HG02981 (cell line): Measurements from ENCODE around the gene INPP5A.
"Not testable (repeated sequence)": the region's sequence is repeated elsewhere in the genome, so short reads cannot be mapped to it uniquely, and the experiment has no call there.

ENCODE experiments used
- ATAC-seq: cut with Tn5 transposase; IDR thresholded peaks from one replicate; pipeline ENCODE4 v1.9.1; 2021; ENCODE audit warnings: mild to moderate bottlenecking, moderate library complexity; ENCODE audit not compliant: unreplicated experiment

The INPP5A gene

DNA sequence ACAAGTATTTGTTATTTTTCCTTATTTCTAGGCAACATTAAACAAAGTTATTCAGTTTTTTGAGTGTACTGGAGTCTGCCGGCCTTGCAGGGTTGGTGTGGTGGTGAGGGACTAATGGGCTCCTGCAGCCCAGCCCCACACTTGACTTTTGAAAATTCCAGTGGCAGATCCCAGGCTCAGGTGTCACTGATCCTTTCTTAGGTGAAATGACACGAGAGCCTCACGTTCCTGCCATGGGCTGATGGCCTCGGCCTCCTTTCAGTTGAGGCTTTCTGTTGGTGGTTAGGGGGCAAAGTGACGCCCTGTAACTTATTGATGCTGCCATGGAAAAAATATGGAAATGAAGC lies 130.4 kb downstream of the INPP5A start:
- no peak for ATAC-seq

DNA sequence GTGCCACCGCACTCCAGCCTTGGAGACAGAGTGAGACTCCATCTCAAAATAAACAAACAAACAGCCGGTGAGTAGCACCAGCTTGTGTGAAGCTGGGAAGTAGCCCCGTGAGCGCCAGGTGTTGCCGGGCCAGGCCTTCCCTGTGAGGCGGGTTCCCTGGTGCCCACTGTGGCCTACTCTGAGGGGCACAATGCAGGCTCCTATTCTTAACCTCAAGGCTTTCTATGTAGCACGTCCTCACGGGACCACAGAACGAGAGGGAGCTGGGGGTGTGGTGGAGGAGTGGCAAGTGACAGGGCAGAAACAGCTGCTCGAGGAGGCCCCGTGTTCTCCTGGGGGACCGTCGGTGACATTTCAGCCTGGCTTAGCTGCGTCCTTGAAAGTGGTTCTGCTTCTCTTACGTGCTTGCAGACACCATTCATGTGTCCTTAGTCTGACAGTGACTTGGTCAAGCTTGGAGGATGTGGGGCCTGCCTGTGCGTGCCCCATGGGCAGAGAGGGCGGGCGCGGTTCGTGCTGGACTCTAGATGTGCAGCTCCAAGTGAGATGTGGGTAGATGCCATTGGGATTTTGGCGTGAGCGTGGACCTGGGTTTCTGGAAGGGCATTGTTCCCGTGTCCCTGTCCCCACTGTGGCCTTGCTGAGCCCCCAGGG lies 131.7 kb downstream of the INPP5A start:
- no peak for ATAC-seq

DNA sequence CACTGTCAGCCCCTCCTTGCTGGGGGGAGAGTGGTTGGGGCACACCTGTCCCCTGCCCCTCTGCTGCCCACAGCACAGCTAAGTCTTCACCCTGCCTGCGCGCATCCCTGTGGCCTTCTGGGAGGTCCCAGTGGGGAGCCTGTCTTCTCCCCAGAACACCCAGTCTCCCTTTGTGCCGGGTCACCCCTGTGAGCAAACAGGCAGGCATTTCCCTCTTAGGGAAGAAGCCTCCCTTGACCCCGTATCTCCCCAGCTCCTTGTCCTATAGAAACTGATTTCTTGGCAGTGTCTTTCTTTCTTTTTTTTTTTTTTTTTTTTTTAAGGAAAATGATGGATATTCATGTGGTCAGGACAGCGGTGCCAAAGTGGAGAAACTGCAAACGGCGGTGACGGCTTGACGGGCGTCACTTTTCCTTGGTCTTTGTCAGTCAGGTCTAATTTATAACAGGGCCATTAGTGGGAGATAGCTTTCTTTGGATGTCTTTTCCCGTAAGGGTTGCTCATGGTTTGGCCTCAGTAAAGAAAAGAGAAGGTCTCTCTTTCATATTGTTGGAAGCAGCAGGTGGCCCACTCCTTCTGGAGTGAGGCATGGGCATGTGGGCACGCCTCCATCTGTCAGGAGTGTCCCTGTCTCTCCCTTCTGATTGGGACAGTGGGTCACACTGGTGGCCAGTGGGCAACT lies 133.1 kb downstream of the INPP5A start:
- no peak for ATAC-seq

DNA sequence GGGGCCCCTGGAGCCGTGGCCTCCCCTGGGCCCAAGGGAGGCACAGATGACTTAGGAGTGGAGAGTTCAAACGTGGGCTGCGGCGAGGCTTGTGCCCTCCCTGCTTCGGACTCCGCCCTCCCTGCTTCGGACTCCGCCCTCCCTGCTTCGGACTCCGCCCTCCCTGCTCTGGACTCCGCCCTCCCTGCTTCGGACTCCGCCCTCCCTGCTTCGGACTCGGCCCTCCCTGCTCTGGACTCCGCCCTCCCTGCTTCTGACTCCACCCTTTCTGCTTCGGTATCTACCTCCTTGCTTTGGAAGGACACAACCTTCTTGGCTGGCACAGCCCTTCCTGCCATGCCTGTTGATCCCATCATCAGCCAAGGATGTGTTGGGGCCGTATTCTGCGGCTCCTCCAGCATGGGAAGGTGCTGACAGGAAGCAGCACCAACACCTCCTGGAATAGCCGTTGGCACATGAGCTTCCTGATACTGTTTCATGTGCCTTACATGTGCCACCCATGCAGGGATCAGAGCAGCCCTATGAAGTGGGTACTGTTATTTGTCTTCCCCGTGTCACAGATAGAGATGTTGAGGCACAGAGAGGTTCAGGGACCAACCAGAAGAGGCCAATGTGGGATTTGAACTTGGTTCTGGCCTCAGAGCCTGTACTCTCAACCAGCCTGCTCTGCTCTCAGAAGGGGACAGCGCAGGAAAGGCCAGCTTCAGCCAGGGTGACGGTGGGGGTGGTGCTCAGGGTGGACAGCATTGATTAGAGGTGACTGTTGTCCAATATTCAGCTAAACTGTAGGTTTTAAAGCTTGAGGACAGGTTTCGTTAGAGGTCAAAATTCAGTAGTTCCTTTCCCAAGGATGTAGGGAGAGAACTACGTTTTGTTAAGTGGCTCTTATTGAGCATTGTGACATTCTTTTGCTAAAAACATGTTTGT lies 133.9 kb downstream of the INPP5A start:
- ATAC-seq: no peak

DNA sequence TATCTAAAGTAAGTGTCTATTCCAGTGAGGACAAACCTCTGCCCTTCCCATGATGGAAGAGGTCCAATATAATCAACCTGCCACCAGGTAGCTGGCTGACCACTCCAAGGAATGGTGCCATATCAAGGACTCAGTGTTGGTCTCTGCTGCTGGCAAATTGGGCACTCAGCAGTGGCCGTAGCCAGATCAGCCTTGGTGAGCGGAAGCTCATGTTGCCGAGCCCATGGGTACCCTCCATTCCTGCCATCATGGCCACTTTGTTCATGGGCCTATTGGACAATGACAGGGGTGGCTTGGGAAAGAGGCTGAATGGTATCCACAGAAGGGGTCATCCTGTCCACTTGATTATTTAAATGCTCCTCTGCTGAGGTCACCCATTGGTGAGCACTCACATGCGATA lies 136.2 kb downstream of the INPP5A start:
- not testable (repeated sequence) for ATAC-seq

DNA sequence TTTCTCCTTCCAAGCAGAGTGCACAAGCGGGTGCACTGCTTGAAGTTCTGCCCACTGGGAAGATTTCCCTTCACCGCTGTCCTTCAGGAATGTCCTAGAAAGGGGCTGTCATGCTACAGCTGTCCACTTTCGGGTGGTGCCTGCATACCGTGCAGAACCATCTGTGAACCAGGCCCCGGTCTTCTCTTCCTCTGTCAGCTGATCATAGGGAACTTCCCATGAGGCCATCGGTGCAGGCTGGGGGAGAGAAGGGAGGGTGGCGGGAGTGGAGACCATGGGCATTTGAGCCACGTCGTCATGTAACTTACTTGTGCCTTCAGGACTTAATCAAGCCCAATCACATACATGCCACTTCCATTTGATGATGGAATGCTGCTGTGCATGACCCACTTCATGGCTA lies 136.7 kb downstream of the INPP5A start:
- no peak for ATAC-seq

DNA sequence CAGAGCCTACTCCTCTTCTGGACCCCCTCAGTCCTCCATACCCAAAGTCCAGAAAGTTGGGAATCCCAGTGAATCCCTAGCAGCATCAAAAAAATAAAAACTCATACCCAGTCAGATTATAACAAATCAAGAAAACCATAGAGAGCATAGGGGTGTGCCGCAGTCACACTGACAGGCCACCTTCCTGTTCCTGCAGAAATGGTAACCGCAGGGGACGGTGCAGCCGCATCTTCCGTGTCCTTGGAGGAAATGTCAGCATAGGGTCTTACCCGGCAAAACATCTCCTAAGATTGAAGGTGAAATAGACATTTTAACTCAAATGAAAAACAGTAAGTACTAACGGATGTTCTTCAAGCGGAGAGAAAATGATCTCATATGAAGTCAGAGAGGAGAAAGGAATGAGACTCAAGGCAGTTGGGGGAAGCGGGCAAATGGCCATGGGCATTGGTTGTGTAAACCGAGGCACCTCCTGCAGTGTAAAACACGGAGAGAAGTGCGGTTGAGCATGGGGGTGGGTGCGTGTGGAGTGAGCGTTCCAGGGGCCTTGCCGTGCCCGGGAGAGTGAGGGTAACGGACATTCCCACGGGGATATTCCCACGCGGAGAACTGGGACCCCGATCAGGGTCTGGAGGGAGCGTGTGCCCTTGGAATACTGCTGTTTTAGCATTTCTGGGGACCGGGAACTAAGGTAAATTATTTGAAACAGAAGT lies 137.6 kb downstream of the INPP5A start:
- ATAC-seq: no peak

DNA sequence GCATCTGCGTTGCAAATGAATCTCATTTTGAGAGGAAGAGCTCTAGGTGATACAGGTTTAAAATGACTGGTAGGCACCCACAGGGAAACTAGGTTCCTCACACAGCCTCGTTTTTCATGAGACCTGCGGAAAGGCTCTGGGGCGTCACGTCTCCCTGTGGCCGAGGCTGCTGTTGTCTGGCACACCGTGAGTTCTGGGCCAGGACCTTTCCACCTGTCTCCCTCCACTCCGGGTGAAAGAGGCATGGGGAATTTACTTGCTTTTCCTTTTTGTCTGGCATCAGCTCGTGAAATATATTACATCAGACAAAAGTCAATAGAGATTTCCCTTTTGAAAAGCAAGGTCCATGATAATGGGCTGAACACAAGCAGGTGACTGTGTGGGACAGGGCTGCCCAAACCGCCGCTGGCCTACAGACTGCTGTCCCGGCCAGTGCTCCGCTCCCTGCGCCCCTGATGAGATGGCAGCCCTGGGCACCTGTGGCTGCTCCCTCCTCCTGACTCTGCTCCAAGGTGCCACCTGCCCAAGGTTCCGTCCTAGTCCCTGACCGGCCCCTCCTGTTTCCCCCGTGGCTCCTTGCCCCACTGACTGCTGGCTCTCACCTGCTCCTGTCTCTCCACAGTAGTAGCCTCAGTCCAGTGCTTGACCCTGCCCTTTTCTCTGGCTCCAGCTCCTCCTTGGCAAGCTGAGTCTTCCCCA lies 138.8 kb downstream of the INPP5A start:
- no peak for ATAC-seq

DNA sequence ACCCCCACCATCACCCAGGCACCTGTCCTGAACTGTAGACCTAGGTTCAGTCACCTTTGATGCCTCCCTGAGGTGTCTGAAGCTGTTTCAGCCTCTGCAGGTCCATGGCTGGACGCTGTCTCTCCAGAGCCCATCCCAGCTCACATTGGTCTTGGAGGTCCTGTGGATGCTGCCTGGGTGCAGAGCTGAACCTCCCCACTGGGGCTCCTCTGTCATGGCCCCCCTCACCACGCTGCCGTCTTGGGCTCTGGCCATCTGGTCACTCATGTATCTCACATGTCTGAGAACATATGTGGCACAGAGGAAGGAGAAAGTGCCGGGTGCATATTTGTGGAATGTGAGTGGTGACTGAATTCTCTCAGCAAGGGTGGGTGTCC lies 139.5 kb downstream of the INPP5A start:
- ATAC-seq: no peak

DNA sequence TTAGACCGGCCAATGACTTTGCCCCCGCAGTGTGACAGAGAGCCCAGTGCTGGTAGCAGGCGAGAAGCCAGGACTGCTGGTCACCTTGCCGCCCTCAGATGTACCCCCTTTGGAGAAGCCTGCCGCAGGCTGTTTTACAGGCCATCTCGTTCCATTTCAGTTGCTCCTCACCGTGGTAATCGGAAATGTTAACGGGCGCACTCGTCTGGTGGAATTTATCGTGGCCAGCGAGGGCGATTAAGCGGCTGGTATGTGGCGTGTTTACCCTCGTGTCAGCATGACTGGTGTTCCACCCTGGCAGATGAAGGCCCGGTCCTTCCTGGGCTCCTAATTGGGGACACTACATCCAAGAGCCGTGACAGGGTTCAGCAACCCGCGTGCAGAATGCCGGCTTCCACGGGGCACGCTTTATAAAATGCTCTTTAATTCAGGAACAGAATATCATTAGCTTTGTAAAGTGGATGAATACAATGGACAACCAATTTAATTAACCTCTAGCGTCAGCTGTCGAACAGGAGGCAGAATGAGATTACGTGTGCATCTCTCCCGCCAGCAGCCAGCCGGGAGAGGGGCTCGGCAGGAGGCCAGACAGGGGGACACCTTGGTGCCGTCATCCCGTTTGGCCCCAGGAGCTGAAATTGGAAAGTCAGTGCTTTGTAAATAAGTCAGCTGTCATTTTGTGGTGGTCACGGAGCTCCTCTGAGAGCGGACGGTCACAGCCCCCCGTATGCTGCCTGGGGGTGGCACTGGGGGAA lies 140.1 kb downstream of the INPP5A start:
- ATAC-seq: no peak

DNA sequence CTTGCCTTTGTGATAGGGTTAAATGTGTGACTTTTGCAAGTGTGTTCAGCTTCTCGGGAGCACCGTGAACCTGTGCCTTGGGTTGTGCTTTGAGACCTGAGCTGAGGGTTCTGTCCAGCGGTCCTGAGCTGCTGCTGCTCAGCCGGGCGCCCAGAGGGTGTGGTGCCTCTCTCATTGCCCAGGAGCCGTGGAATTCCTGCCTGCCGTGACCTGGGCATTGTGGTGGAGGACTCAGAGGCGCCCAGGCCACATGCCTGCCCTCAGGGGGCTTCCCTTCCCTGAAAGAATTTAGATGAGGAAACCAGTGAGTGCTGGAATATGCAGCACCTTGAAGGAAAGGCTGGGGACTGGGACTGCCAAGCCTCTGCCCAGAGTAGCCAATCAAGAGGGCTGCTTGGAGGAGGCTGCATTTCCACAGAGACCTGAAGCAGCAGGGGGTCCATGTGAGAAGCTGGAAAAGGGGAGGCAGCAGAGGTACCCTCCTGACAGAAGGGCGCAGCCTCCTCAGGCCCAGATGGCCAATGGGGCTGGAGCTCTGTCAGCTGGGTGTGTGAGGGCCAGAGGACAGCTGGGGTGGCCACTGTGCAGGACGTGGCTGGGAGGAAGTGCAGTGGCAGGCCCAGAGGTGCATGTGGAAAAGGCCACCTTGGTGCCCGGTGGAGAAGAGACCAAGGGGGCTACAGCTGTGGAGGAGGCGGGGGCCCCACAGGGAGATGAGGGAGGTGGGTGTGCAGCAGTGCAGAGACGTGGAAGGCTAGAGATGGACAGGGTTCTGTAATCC lies 141.0 kb downstream of the INPP5A start:
- ATAC-seq: no peak

DNA sequence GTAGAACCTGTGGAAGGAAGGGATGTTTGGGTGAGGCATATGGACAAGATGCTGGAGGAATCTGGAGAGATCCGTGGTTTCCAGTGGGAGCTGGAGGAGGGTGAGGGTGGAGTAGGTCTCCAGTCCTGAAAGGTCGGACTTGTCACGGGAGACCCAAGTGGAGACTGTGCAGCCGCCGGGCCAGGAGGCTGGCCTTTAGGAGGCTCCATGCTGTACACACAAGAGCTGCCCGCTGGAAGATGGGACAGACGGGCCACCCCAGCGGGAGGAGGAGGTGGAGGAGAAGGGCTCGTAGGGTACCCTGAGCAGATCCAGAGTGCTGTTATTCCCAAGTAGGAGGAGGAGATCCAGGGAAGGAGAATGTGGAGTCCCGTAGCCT lies 141.6 kb downstream of the INPP5A start:
- ATAC-seq: no peak

DNA sequence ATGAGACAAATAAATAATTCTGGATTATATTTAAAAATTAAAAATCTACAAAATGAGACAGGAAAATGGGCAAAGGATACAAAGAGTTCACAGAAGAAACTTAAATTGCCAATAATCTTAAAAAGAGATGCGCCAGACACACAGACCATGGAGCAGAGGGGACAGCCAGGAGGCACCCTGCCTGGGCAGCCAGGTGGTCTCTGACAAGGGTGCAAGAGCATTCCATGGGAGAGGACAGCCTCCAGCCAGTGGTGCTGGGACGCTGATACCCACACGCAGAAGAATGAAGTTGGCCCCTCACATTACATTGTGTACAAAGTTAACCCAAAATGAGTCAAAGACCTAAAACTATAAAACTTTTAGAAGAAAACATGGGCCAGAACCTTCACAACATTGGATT lies 142.1 kb downstream of the INPP5A start:
- no peak for ATAC-seq

DNA sequence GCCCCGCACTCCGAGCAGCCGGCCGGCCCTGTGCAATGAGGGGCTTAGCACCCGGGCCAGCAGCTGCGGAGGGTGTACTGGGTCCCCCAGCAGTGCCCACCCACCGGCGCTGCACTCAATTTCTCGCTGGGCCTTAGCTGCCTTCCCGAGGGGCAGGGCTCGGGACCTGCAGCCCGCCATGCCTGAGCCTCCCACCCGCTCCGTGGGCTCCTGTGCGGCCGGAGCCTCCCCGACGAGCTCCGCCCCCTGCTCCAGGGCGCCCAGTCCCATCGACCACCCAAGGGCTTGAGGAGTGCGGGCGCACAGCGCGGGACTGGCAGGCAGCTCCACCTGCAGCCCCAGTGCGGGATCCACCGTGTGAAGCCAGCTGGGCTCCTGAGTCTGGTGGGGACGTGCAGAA lies 143.2 kb downstream of the INPP5A start:
- not testable (repeated sequence) for ATAC-seq

DNA sequence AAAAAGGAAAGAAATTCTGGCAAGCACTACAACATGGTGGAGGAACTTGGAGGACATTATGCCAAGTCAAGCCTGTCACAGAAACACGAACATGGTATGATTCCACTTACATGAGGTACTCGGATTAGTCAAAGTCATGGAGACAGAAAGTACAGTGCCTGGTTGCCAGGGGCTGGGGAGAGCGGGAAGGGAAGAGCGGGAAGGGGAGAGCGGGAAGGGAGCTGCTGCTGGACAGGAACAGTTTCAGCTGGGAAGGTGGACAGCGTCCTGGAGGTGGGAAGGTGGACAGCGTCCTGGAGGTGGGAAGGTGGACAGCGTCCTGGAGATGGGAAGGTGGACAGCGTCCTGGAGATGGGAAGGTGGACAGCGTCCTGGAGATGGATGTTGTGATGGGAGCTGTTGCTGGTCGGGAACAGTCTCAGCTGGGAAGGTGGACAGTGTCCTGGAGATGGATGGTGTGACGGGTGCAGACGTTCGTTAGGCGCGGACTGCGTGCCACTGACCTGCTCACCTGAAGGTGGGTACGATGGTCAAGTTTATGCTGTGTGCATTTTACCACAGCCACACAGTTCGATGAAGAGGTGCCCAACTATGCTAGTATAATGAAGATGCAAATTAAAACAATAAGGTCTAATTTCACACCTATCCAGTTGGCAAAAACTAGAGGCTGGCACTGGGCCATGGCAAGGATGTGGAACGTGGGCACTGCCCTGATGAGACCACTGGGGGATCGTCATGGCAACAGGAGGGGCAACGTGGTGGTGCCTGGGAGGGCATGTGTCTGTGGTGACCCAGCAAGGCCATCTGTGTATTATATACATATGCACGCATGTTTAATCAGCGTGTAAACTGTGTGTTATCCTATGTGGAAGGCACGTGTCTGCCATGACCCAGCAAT lies 144.5 kb downstream of the INPP5A start:
- ATAC-seq: no peak

DNA sequence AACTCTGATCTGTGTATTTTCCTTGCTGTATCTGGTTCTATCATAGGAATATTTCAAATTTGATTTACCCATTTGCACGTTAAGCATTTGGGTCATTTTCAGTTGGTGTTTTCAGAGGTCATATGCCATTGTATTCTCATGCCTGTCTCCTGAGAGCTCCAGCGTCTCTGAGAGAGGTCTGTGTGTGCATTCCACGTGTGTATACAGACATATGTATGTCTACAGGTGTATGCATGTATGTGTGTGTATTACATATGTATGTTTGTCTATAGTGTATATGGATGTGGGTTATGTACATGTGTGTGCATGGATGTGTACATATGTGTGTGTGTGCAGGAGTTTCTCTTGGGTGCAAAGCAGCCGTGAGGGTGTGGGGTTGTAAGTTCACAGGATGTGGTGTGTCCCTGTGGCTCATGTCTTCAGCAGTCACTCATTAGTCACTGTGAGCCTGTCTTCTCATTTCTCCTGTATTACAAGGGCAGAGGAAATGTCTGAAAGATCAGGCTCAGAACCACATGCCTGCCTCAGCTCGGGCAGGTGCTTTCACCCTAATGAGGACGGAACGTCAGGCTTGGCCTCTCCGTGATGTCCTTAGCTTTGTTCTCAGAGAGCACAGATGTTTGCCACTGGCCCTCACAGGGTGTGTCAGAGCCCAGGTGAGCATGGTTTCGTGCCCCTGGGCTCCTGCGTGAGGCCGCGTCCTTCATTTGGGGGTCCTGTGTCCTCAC lies 146.7 kb downstream of the INPP5A start:
- ATAC-seq: peak; percentile 86

DNA sequence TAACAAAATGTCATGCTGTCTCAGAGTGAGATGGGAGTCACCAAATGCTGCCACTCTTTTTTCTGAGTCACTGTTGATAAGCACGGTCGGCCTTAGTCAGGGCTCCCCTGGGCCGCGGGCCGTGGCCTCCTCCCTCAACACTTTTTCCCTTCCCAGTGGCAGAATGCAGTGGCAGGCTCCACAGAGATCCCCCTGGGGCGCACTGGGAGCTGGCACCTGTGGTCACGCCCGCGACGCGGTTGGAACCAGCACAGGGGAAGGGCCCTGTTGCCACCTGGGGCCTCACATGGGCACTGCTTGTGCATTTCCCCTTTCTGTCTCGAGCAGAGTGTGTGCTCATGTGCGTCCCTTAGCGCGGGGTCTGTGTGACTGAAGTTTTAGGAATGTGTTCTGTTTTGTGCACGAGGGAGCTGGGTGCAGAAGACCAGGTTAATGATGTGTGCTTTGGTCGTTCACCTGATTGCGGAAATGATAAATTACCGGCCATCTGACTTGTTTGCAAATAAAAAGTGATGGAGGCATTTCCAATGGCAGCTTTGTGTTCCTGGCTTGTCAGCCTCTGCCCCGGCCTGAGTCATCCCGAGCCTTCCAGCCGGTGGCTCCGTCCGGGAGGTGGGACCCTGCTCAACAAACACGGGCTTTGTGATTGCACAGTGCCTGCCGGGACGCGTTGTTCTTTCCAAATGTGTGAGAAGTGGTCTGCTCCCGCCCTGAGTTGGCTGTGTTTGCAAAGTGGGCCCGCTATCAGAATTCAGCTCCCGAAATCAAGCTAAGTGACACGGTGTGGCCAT lies 147.7 kb downstream of the INPP5A start:
- no peak for ATAC-seq
